Urothelium cell line (cell line): ENCODE measurements around the gene RHD.
"Not testable (repeated sequence)": the region's sequence is repeated elsewhere in the genome, so short reads cannot be mapped to it uniquely, and the experiment has no call there.

Experiments
- DNase-seq: peaks from one replicate; pipeline ENCODE4 v3.0.0; 2011; ENCODE audit warnings: low spot score, mixed read lengths
- FAIRE-seq: peaks from 2 replicates; lab custom pipeline; 2011; peaks lifted over from hg19 to GRCh38; lab: Jason Lieb, UNC

RHD gene

GRCh38 chr1:25256578-25256965 lies 15.7 kb upstream of the RHD start:
- DNase-seq (no peak), FAIRE-seq (no peak)

- no peak for DNase-seq
- no peak for FAIRE-seq
Measured at GRCh38 chr1:25257196-25257595, 15.1 kb upstream of the RHD start.

GRCh38 chr1:25259813-25260212 lies 12.5 kb upstream of the RHD start:
- not testable (repeated sequence) for FAIRE-seq, DNase-seq

- not testable (repeated sequence) for DNase-seq, FAIRE-seq
Measured at GRCh38 chr1:25260336-25260735, 12.0 kb upstream of the RHD start.

GRCh38 chr1:25266554-25267287 lies 5.6 kb upstream of the RHD start:
- DNase-seq = not testable (repeated sequence)
- peak; percentile 71 for FAIRE-seq

GRCh38 chr1:25267288-25268142 lies 4.8 kb upstream of the RHD start:
- peak; percentile 84 for DNase-seq
- FAIRE-seq = peak; percentile 98

GRCh38 chr1:25268143-25268760 lies 4.1 kb upstream of the RHD start:
- not testable (repeated sequence) for DNase-seq, FAIRE-seq

- DNase-seq, FAIRE-seq: not testable (repeated sequence)
Measured at GRCh38 chr1:25275648-25276047, 3.3 kb downstream of the RHD start.

- not testable (repeated sequence) for FAIRE-seq, DNase-seq
Measured at GRCh38 chr1:25277295-25277694, 5.0 kb downstream of the RHD start.

- not testable (repeated sequence) for DNase-seq
- peak; percentile 63 for FAIRE-seq
Measured at GRCh38 chr1:25278358-25278757, 6.0 kb downstream of the RHD start.

- DNase-seq, FAIRE-seq: not testable (repeated sequence)
Measured at GRCh38 chr1:25278790-25279189, 6.5 kb downstream of the RHD start.

- not testable (repeated sequence) for DNase-seq, FAIRE-seq
Measured at GRCh38 chr1:25279693-25280111, 7.4 kb downstream of the RHD start.

GRCh38 chr1:25285862-25286261 lies 13.6 kb downstream of the RHD start:
- DNase-seq, FAIRE-seq: not testable (repeated sequence)

- FAIRE-seq, DNase-seq: not testable (repeated sequence)
Measured at GRCh38 chr1:25287164-25287563, 14.9 kb downstream of the RHD start.

- FAIRE-seq, DNase-seq: not testable (repeated sequence)
Measured at GRCh38 chr1:25288573-25289101, 16.3 kb downstream of the RHD start.

- peak; percentile 46 for FAIRE-seq
- DNase-seq = not testable (repeated sequence)
Measured at GRCh38 chr1:25290043-25290442, 17.7 kb downstream of the RHD start.

- FAIRE-seq, DNase-seq: not testable (repeated sequence)
Measured at GRCh38 chr1:25293426-25293825, 21.1 kb downstream of the RHD start.

GRCh38 chr1:25294889-25295826 lies 22.8 kb downstream of the RHD start:
- DNase-seq = not testable (repeated sequence)
- peak; percentile 96 for FAIRE-seq

- FAIRE-seq, DNase-seq: not testable (repeated sequence)
Measured at GRCh38 chr1:25296501-25296900, 24.2 kb downstream of the RHD start.

GRCh38 chr1:25300729-25301128 lies 28.4 kb downstream of the RHD start:
- DNase-seq, FAIRE-seq: not testable (repeated sequence)
